ENCODE measurements around the gene PALS2. TPM values are rescaled to one million over a fixed set of nuclear protein-coding genes. Genes with fewer than 3 reads are reported as not detected.

Gene PALS2
- total RNA-seq, 1 donor: 48.0 TPM

- H3K4me3 ChIP-seq (ENCODE audit: low read depth, low read length): no peak overlapping the region
- no peak for TF ChIP-seq CTCF (IDR thresholded peaks at IDR 0.05; ENCODE audit: insufficient read depth, low read length)
- no peak for DNase-seq (ENCODE audit: low read depth)
Measured at GRCh38 chr7:24549991-24550390, 23.3 kb upstream of the PALS2 start.

GRCh38 chr7:24555184-24555583, 18.1 kb upstream of the PALS2 start:
- no peak for DNase-seq (ENCODE audit: low read depth)
- TF ChIP-seq CTCF (IDR thresholded peaks at IDR 0.05; ENCODE audit: insufficient read depth, low read length): no peak

GRCh38 chr7:24555719-24556118, 17.5 kb upstream of the PALS2 start:
- DNase-seq (ENCODE audit: low read depth): no peak
- no peak overlapping the region for H3K4me3 ChIP-seq (ENCODE audit: low read depth, low read length)
- TF ChIP-seq CTCF (IDR thresholded peaks at IDR 0.05; ENCODE audit: insufficient read depth, low read length): no peak

More at GRCh38 chr7:24555184-24555583, 18.1 kb upstream of the PALS2 start:
- H3K4me3 ChIP-seq (ENCODE audit: low read depth, low read length): no peak overlapping the region

- no peak for DNase-seq (ENCODE audit: low read depth)
- no peak overlapping the region for H3K4me3 ChIP-seq (ENCODE audit: low read depth, low read length)
- no peak for TF ChIP-seq CTCF (IDR thresholded peaks at IDR 0.05; ENCODE audit: insufficient read depth, low read length)
Measured at GRCh38 chr7:24560772-24561171, 12.5 kb upstream of the PALS2 start.

- H3K4me3 ChIP-seq (ENCODE audit: low read depth, low read length): no peak overlapping the region
- no peak for TF ChIP-seq CTCF (IDR thresholded peaks at IDR 0.05; ENCODE audit: insufficient read depth, low read length)
- no peak for DNase-seq (ENCODE audit: low read depth)
Measured at GRCh38 chr7:24566274-24566673, 7.0 kb upstream of the PALS2 start.

GRCh38 chr7:24570983-24571382, 2.3 kb upstream of the PALS2 start:
- TF ChIP-seq CTCF (IDR thresholded peaks at IDR 0.05; ENCODE audit: insufficient read depth, low read length): no peak
- DNase-seq (ENCODE audit: low read depth): no peak

GRCh38 chr7:24572016-24572392, 1.2 kb upstream of the PALS2 start:
- no peak overlapping the region for H3K4me3 ChIP-seq (ENCODE audit: low read depth, low read length)
- TF ChIP-seq CTCF (IDR thresholded peaks at IDR 0.05; ENCODE audit: insufficient read depth, low read length): no peak
- DNase-seq (ENCODE audit: low read depth): peak; percentile 1

More at GRCh38 chr7:24570983-24571382, 2.3 kb upstream of the PALS2 start:
- H3K4me3 ChIP-seq (ENCODE audit: low read depth, low read length): no peak overlapping the region

Measured in fibroblast of the aortic adventitia (primary cell).